PC-3 (cell line): Measurements from ENCODE around the gene POTEG. TPM values are rescaled to one million over a fixed set of nuclear protein-coding genes. Genes with fewer than 3 reads are reported as not detected.
"Not testable (repeated sequence)": the region's sequence is repeated elsewhere in the genome, so short reads cannot be mapped to it uniquely, and the experiment has no call there.

Experiments
- ATAC-seq: fragments of 200-7000 bp; cut with Tn5 transposase; 2 replicates; pipeline ENCODE4 v1.9.1; 2020; ENCODE audit warnings: mild to moderate bottlenecking, moderate library complexity
- BruUV-seq: library from RNA; stranded (reverse); fragments of 400-500 nt; replicated peaks from 2 replicates; lab custom pipeline; 2021; lab: Mats Ljungman, UMichigan
- CTCF ChIA-PET: fragments of 300-600 bp; sonication (Branson Sonifier 250); formaldehyde crosslinking; loops from one replicate; lab custom pipeline; 2022; ENCODE audit warnings: antibody characterized with exemption; lab: Charles Lee
- POLR2A ChIA-PET: fragments of 300-600 bp; sonication (Branson Sonifier 250); formaldehyde crosslinking; loops from one replicate; lab custom pipeline; 2022; ENCODE audit warnings: antibody characterized with exemption; ENCODE audit not compliant: unreplicated experiment; lab: Charles Lee
- DNase-seq: peaks from one replicate; pipeline ENCODE4 v3.0.0-alpha.2; 2015
- H2AFZ ChIP-seq: fragments of 300-600 bp; sonication (generic); 2 replicates; pipeline ENCODE4 v1.6.0; 2016; ENCODE audit warnings: antibody characterized with exemption, low read length
- H3F3A ChIP-seq: fragments of 300-600 bp; sonication (generic); one replicate; pipeline ENCODE4 v1.6.0; 2017; ENCODE audit warnings: antibody characterized with exemption, low read length, control low read depth, mild to moderate bottlenecking; ENCODE audit not compliant: unreplicated experiment
- H3K27ac ChIP-seq: fragments of 300-600 bp; sonication (generic); 2 replicates; pipeline ENCODE4 v1.5.1; 2016; ENCODE audit warnings: mild to moderate bottlenecking, low read length
- H3K27me3 ChIP-seq: fragments of 300-600 bp; sonication (generic); 2 replicates; pipeline ENCODE4 v1.6.1; 2016; ENCODE audit warnings: low read length, mixed read lengths
- H3K36me3 ChIP-seq: fragments of 300-600 bp; sonication (generic); 2 replicates; pipeline ENCODE4 v1.6.1; 2016; ENCODE audit warnings: low read depth, mixed run types, low read length, mixed read lengths
- H3K4me1 ChIP-seq: fragments of 300-600 bp; sonication (generic); 2 replicates; pipeline ENCODE4 v1.5.1; 2016; ENCODE audit warnings: low read length; ENCODE audit not compliant: insufficient read depth
- H3K4me2 ChIP-seq: fragments of 300-600 bp; sonication (generic); 2 replicates; pipeline ENCODE4 v1.6.0; 2016; ENCODE audit warnings: low read length
- H3K4me3 ChIP-seq: fragments of 300-600 bp; sonication (generic); 2 replicates; pipeline ENCODE4 v1.5.1; 2016; ENCODE audit warnings: mild to moderate bottlenecking, low read length, mixed read lengths
- H3K79me2 ChIP-seq: fragments of 300-600 bp; sonication (generic); 2 replicates; pipeline ENCODE4 v1.6.1; 2017; ENCODE audit warnings: low read length, mixed read lengths
- H3K9ac ChIP-seq: fragments of 300-600 bp; sonication (generic); 2 replicates; pipeline ENCODE4 v1.6.0; 2016; ENCODE audit warnings: mild to moderate bottlenecking, low read length
- H3K9me2 ChIP-seq: fragments of 300-600 bp; sonication (generic); replicated peaks from 2 replicates; pipeline ENCODE4 v1.6.1; 2016; ENCODE audit warnings: mixed run types, low read length, mixed read lengths
- H3K9me3 ChIP-seq: fragments of 300-600 bp; sonication (generic); 2 replicates; pipeline ENCODE4 v1.6.1; 2016; ENCODE audit warnings: low read length, mixed read lengths
- H4K20me1 ChIP-seq: fragments of 300-600 bp; sonication (generic); 2 replicates; pipeline ENCODE4 v1.6.1; 2016; ENCODE audit warnings: low read length, mixed read lengths
- intact Hi-C: fragments of 100-400 bp; cut with micrococcal nuclease; formaldehyde crosslinking; loops from 2 replicates; pipeline ENCODE4 v1.9.0; 2023
- total RNA-seq: library from RNA; depleted of rRNA; stranded (reverse); fragments of >200 nt; gene quantifications from 2 replicates; pipeline ENCODE4 v1.2.3, GENCODE V29; 2014

POTEG gene
- total RNA-seq, 1 experiment from 2014 or later, result not detected

GRCh38 chr14:19383008-19383584, 51.0 kb downstream of the POTEG start:
- H3K9me3 ChIP-seq, H2AFZ ChIP-seq, H3K4me2 ChIP-seq, ATAC-seq, H3K9me2 ChIP-seq, H3K36me3 ChIP-seq, H3K79me2 ChIP-seq, H4K20me1 ChIP-seq, H3K4me1 ChIP-seq, intact Hi-C loops, H3K4me3 ChIP-seq, CTCF ChIA-PET, POLR2A ChIA-PET, BruUV-seq, H3K27ac ChIP-seq, H3K27me3 ChIP-seq, H3K9ac ChIP-seq, H3F3A ChIP-seq: not testable (repeated sequence)
- peak; percentile 1 for DNase-seq

- H4K20me1 ChIP-seq, intact Hi-C loops, H3K36me3 ChIP-seq, H3K4me1 ChIP-seq, H3K9me3 ChIP-seq, H3K4me3 ChIP-seq, H3K9me2 ChIP-seq, CTCF ChIA-PET, H3K9ac ChIP-seq, H3K27ac ChIP-seq, H3K4me2 ChIP-seq, H3K79me2 ChIP-seq, ATAC-seq, H3K27me3 ChIP-seq, DNase-seq, POLR2A ChIA-PET, H3F3A ChIP-seq, H2AFZ ChIP-seq, BruUV-seq: not testable (repeated sequence)
These were observed 54.0 kb downstream of the POTEG start for GRCh38 chr14:19380137-19380536.

GRCh38 chr14:19374451-19374903, 59.7 kb downstream of the POTEG start:
- H3K4me2 ChIP-seq, intact Hi-C loops, CTCF ChIA-PET, H3K9ac ChIP-seq, H3K36me3 ChIP-seq, H3K4me3 ChIP-seq, H3K79me2 ChIP-seq, H3K27me3 ChIP-seq, H3K9me2 ChIP-seq, H2AFZ ChIP-seq, POLR2A ChIA-PET, H4K20me1 ChIP-seq, H3K9me3 ChIP-seq, H3K4me1 ChIP-seq, ATAC-seq, BruUV-seq, H3F3A ChIP-seq, H3K27ac ChIP-seq: not testable (repeated sequence)
- DNase-seq, result peak; percentile 1

- H3K27ac ChIP-seq, H3K4me1 ChIP-seq, H3K27me3 ChIP-seq, H3F3A ChIP-seq, H3K9ac ChIP-seq, H3K4me2 ChIP-seq, CTCF ChIA-PET, H3K9me2 ChIP-seq, H4K20me1 ChIP-seq, BruUV-seq, DNase-seq, intact Hi-C loops, ATAC-seq, H3K4me3 ChIP-seq, H2AFZ ChIP-seq, H3K79me2 ChIP-seq, H3K36me3 ChIP-seq, POLR2A ChIA-PET, H3K9me3 ChIP-seq: not testable (repeated sequence)
These were observed 61.2 kb downstream of the POTEG start for GRCh38 chr14:19372813-19373500.

- H3F3A ChIP-seq, ATAC-seq, H3K4me3 ChIP-seq, H3K4me1 ChIP-seq, H3K27me3 ChIP-seq, H3K36me3 ChIP-seq, POLR2A ChIA-PET, CTCF ChIA-PET, H2AFZ ChIP-seq, BruUV-seq, H3K9me3 ChIP-seq, H3K27ac ChIP-seq, H3K9me2 ChIP-seq, H3K9ac ChIP-seq, H3K4me2 ChIP-seq, DNase-seq, H4K20me1 ChIP-seq, H3K79me2 ChIP-seq, intact Hi-C loops: not testable (repeated sequence)
These were observed 62.4 kb downstream of the POTEG start for GRCh38 chr14:19371767-19372166.

GRCh38 chr14:19362803-19363202, 71.3 kb downstream of the POTEG start:
- CTCF ChIA-PET, DNase-seq, H3K27ac ChIP-seq, ATAC-seq, H3K4me1 ChIP-seq, H3K36me3 ChIP-seq, H4K20me1 ChIP-seq, H3K79me2 ChIP-seq, H3K9me2 ChIP-seq, POLR2A ChIA-PET, H3K9me3 ChIP-seq, BruUV-seq, H3K4me3 ChIP-seq, H2AFZ ChIP-seq, H3K27me3 ChIP-seq, H3F3A ChIP-seq, H3K4me2 ChIP-seq, H3K9ac ChIP-seq, intact Hi-C loops: not testable (repeated sequence)
